ENCODE results near the gene LAMB2. TPM values are rescaled to one million over a fixed set of nuclear protein-coding genes. Genes with fewer than 3 reads are reported as not detected.

Gene LAMB2
- total RNA-seq, 2 donors from 2014 or later, result 204 to 337 TPM

DNA sequence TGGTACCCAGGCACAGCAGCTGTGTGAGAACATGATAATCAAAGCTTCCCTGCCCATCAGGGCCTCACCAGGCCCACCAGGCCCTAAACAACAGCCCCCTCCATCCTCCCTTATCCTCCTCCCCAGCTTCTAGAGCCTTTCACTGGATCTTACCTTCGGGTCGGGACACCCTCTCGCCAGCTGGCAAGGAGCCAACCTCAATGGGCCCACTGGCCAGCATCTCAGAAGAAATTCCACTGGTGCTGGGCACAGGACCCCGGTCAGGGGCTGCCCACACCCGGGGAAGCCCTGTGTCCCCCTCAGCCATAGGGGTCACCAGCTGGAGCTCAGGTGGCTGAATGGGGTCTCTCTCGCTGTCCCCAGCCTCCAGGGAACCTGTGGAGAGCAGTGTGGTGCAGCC is 21.5 kb downstream of the LAMB2 start:
- Histone ChIP-seq H3K4me3 (no peak overlapping the region), H3K36me3 (replicated peaks in 1 of 2; ENCODE audit: insufficient read depth in 1 of 2, low read depth in 2 of 2) (peaks cover 10 to 57% of the 10 kb centered on the region in 2 donors), H3K27ac (no peak overlapping the region), H3K27me3 (no peaks in the 10 kb centered on the region), H3K4me1 (no peaks in the 10 kb centered on the region), H3K9me3 (no peaks in the 10 kb centered on the region)
- WGBS, 2 donors, result 73% methylated on average over 6 of the region's 6 CpGs; no CpG with 5 or more reads in 1 of the 2 donors
- DNase-seq (no peak), ATAC-seq (no peak)
- no peak for TF ChIP-seq POLR2A (IDR thresholded peaks at IDR 0.05)
- TF ChIP-seq, protein P1, sequence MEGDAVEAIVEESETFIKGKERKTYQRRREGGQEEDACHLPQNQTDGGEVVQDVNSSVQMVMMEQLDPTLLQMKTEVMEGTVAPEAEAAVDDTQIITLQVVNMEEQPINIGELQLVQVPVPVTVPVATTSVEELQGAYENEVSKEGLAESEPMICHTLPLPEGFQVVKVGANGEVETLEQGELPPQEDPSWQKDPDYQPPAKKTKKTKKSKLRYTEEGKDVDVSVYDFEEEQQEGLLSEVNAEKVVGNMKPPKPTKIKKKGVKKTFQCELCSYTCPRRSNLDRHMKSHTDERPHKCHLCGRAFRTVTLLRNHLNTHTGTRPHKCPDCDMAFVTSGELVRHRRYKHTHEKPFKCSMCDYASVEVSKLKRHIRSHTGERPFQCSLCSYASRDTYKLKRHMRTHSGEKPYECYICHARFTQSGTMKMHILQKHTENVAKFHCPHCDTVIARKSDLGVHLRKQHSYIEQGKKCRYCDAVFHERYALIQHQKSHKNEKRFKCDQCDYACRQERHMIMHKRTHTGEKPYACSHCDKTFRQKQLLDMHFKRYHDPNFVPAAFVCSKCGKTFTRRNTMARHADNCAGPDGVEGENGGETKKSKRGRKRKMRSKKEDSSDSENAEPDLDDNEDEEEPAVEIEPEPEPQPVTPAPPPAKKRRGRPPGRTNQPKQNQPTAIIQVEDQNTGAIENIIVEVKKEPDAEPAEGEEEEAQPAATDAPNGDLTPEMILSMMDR (IDR thresholded peaks at IDR 0.05), result no peak
- intact Hi-C loops (cut with DNase I), result no loop called here

DNA sequence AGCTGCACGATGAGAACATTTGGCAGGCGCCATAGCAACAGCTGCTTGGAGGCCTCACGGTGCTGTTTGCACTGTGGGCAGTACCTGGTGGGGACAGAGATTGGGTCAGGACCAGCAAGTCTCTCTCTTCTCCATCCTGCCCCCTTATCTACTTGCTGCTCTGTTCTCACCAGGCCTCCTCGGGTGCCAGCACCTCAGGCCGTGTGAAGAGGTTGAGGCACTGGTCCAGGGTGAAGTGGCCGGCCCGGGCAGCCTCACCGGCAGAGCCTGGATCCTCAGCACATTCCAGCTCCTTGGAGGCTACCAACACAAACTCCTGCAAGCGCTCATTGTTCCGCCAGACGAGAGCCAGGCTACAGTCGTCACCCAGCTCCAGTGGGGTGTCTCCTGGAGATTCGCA is 22.1 kb downstream of the LAMB2 start:
- Histone ChIP-seq H3K4me1 (peaks cover 5% of the 10 kb centered on the region), H3K27ac (no peak overlapping the region), H3K4me3 (no peak overlapping the region), H3K36me3 (replicated peaks in 1 of 2; ENCODE audit: insufficient read depth in 1 of 2, low read depth in 2 of 2) (peaks cover 9 to 51% of the 10 kb centered on the region in 2 donors), H3K27me3 (no peaks in the 10 kb centered on the region), H3K9me3 (no peaks in the 10 kb centered on the region)
- ATAC-seq (no peak), DNase-seq (no peak)
- TF ChIP-seq POLR2A (IDR thresholded peaks at IDR 0.05), result no peak
- TF ChIP-seq, protein P1 (IDR thresholded peaks at IDR 0.05), result no peak
- 82 to 83% methylated on average over 10 to 13 of the region's 13 CpGs for WGBS, 2 donors
- intact Hi-C loops (cut with DNase I), result no loop called here

DNA sequence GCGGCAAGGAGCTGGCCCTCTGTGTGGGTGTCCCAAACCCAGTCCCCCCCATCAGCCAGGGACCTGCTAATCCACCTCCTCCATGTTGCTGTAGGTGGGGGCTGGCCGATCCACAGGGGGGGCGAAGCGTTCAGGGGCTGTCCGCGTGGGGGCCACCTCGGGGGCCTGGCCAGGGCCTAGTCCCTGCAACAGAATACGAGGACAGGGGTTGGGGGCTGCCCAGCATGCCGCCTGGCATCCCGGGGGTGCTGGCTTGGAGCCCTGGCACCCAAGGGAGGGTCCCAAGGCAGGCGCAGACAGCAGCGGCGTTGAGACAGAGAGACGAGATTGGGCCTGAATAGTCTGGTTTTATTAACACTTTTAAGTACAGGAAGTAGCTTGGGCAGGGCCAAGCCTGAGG is 24.5 kb downstream of the LAMB2 start:
- no peak for DNase-seq
- H3K9me3 ChIP-seq, result no peaks in the 10 kb centered on the region
- no peak for ATAC-seq
- TF ChIP-seq, protein P1 (IDR thresholded peaks at IDR 0.05), result no peak
- no peak for TF ChIP-seq POLR2A (IDR thresholded peaks at IDR 0.05)
- peaks cover under 1 to 30% of the 10 kb centered on the region in 2 donors for H3K36me3 ChIP-seq (replicated peaks in 1 of 2; ENCODE audit: insufficient read depth in 1 of 2, low read depth in 2 of 2)
- peaks cover 22% of the 10 kb centered on the region for H3K4me1 ChIP-seq
- H3K27ac ChIP-seq, result no peak overlapping the region
- no peak overlapping the region for H3K4me3 ChIP-seq
- intact Hi-C loops (cut with DNase I), result no loop called here
- WGBS, 2 donors, result 80 to 86% methylated on average over 8 to 14 of the region's 14 CpGs
- H3K27me3 ChIP-seq, result no peaks in the 10 kb centered on the region

DNA sequence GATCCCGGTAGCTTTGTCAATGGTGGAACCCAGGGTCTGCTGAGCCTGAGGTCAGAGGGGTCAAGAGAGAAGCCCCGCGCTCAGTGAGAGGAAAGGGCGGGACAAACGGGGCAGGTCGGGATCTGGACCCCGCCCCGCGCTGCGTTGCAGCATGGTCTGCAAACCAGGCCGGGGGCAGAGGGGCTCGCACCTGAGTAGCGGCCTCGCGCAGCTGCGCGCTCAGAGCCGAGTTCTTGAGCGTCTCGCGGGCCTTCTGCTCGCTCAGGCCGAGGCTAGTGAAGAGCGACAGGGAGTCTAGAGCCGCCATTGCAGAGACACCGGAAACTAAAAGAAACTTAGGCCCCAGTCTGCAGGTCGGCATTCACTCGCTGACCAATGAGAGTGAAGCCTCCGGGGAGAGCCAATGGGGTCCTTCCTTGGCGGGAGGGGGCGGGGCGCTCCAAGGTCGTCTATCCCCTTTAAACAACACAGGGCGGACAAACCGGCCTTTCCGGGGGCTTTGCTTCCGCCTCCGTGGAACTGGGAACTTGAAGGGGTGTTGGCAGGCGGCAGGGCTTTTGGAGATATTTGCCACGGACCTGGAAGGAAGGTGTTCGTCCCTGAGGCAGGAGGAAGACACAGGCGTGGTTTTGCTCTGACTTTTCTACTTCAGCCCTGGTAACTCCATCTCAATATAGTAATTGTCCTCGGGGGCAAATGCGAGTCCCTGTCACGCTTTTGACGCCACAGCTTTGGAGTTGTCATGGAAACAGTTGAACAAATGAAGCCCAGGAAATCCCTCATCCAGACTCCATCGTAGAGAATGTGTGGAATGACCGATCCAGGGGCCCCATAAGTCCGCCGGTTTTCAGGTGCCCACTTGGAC is 28.2 kb downstream of the LAMB2 start, which contains the start of gene QARS1:
Gene QARS1, minus strand, starts transcription at position 331 of the 865 bp plus-strand sequence. Its CDS starts 24 bp downstream, at position 307.
- TF ChIP-seq, protein P1 (IDR thresholded peaks at IDR 0.05), result peak in 1 of 7 experiments; percentile 7
- TF ChIP-seq POLR2A (IDR thresholded peaks at IDR 0.05), result peak; percentile 39 to 77 (median 76)
- no peaks in the 10 kb centered on the region for H3K9me3 ChIP-seq
- WGBS, 2 donors, result 1 to 5% methylated on average over 7 to 50 of the region's 50 CpGs
- H3K27me3 ChIP-seq, result no peaks in the 10 kb centered on the region
- ATAC-seq (peak; percentile 98), DNase-seq (peak; percentile 90 to 94 (median 94))
- H3K27ac ChIP-seq, result peak within 1 kb of the TSS; percentile 54 to 88 (median 68)
- H3K4me3 ChIP-seq, result peak within 1 kb of the TSS; percentile 79 to 95
- peaks cover 0 to 19% of the 10 kb centered on the region in 2 donors for H3K36me3 ChIP-seq (replicated peaks in 1 of 2; ENCODE audit: insufficient read depth in 1 of 2, low read depth in 2 of 2)
- peaks cover 27% of the 10 kb centered on the region for H3K4me1 ChIP-seq
- intact Hi-C loops (cut with DNase I), result no loop called here
